HepG2 (cell line): ENCODE measurements around the gene MNT. TPM values are rescaled to one million over a fixed set of nuclear protein-coding genes. Genes with fewer than 3 reads are reported as not detected.

Experiments used
- NCOR1 ChIP-seq: fragments of 200-600 bp; sonication (generic); IDR thresholded peaks from 2 replicates; pipeline ENCODE4 v1.7.0; 2017; ENCODE audit warnings: antibody characterized with exemption, low read length, borderline replicate concordance
- SMAD1 ChIP-seq: sonication (generic); formaldehyde crosslinking; IDR thresholded peaks from 2 replicates; pipeline ENCODE4 v1.4.0; 2020; ENCODE audit warnings: missing genetic modification reagents, low read depth, mild to moderate bottlenecking, borderline replicate concordance
- SP140L ChIP-seq: sonication (generic); formaldehyde crosslinking; IDR thresholded peaks from 2 replicates; pipeline ENCODE4 v1.4.0; 2020; ENCODE audit warnings: missing genetic modification reagents, borderline replicate concordance
- THAP11 ChIP-seq: IDR thresholded peaks from 2 replicates; pipeline ENCODE4 v1.6.1; 2016; ENCODE audit warnings: missing biosample characterization, missing genetic modification reagents
- ZNF296 ChIP-seq: sonication (generic); formaldehyde crosslinking; conservative IDR thresholded peaks from 2 replicates; pipeline ENCODE4 v1.5.0; 2020; ENCODE audit warnings: mild to moderate bottlenecking, missing genetic modification reagents
- ZNF367 ChIP-seq: sonication (generic); formaldehyde crosslinking; IDR thresholded peaks from 2 replicates; pipeline ENCODE4 v1.4.0; 2020; ENCODE audit warnings: missing genetic modification reagents, borderline replicate concordance
- ZNF598 ChIP-seq: sonication (generic); formaldehyde crosslinking; IDR thresholded peaks from 2 replicates; pipeline ENCODE4 v1.5.1; 2020; ENCODE audit warnings: mild to moderate bottlenecking, missing genetic modification reagents, borderline replicate concordance
- ZNF878 ChIP-seq: sonication (generic); formaldehyde crosslinking; IDR thresholded peaks from 2 replicates; pipeline ENCODE4 v1.8.1; 2023; ENCODE audit warnings: mild to moderate bottlenecking, missing genetic modification reagents, moderate library complexity
- polyA plus RNA-seq, 8 experiments: library from polyadenylated mRNA; depleted of rRNA in 3 of 8; stranded (reverse) in 7 of 8; unstranded in 1 of 8; fragments of >200 nt; fragmentation: Illumina TruSeq in 4 of 8; extraction: Trizol in 4 of 8; gene quantifications; 2 replicates each; pipeline versions ENCODE4 v1.2.1 to v1.2.3, GENCODE V29; 2011 to 2016; ENCODE audit warnings: low read depth in 4 of 8, missing spikeins in 1 of 8, mixed read lengths in 1 of 8; ENCODE audit not compliant: insufficient read depth in 1 of 8
- total RNA-seq, 5 experiments: library from RNA; depleted of rRNA; stranded (reverse); fragments of >200 nt; fragmentation: Illumina TruSeq; extraction: Trizol; gene quantifications; 2 replicates each; pipeline ENCODE4 v1.2.3, GENCODE V29; 2016; ENCODE audit warnings: low read depth in 1 of 5
- TF ChIP-seq, protein P1 (sequence below): IDR thresholded peaks from 2 replicates; pipeline ENCODE4 v1.6.1; 2018; ENCODE audit warnings: missing genetic modification reagents, mild to moderate bottlenecking, missing compliant biosample characterization
- TF ChIP-seq, protein P2 (sequence below): sonication (generic); formaldehyde crosslinking; IDR thresholded peaks from 2 replicates; pipeline ENCODE4 v1.4.0; 2020; ENCODE audit warnings: missing genetic modification reagents
- TF ChIP-seq, protein P3 (sequence below): IDR thresholded peaks from 2 replicates; pipeline ENCODE4 v1.6.1; 2018; ENCODE audit warnings: missing genetic modification reagents
- TF ChIP-seq, protein P4 (sequence below): sonication (generic); formaldehyde crosslinking; IDR thresholded peaks from 2 replicates; pipeline ENCODE4 v1.4.0; 2020; ENCODE audit warnings: missing genetic modification reagents

Gene MNT
- total and polyA plus RNA-seq, 2 of the 13 experiments (the other 11 are each of a cell fraction or from before 2014, with no cell fraction given) = 2.1 to 3.5 TPM

DNA sequence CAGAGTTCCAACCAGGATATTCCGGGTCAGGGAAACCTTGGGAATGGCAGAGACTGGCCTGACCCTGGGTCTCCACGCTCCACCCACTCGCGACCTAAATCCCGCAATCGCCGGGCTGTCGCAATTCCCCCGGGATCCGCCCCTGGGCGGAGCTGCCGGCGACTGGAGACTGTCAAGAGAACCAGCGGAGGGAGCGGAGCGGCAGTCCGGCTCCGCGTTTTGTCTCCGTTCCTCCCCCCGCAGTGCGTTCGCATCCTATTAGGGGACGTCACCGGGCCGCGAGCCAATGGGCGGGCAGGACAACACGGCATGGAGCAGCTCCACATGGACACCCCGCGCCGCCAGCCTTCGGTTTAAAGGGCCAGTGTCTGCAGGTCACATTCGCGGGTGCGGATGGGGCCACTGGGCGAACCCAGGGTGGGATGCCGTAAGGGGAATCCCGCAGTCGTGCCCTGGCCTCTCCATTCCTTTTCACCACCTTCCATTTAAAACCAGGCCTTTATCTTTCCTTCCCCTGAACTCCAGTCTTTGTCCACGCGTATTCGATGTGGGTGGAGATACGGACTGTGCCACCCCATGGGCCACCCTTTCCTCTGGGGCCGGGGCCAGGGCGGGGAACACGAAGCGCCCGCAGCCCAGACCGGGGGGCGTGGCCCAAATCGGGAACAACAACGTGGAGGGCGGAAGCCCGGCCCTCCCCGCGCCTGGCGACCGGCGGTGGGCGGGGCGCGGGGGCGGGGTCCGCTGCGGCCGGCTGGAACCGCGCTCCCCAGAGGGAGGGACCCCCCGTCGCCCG is 764 bp upstream of the MNT start (continued):
- TF ChIP-seq, protein P1, sequence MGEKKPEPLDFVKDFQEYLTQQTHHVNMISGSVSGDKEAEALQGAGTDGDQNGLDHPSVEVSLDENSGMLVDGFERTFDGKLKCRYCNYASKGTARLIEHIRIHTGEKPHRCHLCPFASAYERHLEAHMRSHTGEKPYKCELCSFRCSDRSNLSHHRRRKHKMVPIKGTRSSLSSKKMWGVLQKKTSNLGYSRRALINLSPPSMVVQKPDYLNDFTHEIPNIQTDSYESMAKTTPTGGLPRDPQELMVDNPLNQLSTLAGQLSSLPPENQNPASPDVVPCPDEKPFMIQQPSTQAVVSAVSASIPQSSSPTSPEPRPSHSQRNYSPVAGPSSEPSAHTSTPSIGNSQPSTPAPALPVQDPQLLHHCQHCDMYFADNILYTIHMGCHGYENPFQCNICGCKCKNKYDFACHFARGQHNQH (CRISPR knock-in tag) = no peak; the same call in 1 of the 2 replicates
- TF ChIP-seq THAP11 (CRISPR knock-in tag) (peak; percentile 61; the same call in 1 of the 2 replicates), NCOR1 (0 out of 2 replicates have a peak, but pooled peaks have one; percentile 20), ZNF878 (CRISPR knock-in tag) (no peak), ZNF598 (CRISPR knock-in tag) (no peak), ZNF296 (CRISPR knock-in tag) (no peak), ZNF367 (peak; percentile 96), SP140L (CRISPR knock-in tag) (no peak), SMAD1 (CRISPR knock-in tag) (0 out of 2 replicates have a peak, but pooled peaks have one; percentile 17)
- TF ChIP-seq, protein P2, sequence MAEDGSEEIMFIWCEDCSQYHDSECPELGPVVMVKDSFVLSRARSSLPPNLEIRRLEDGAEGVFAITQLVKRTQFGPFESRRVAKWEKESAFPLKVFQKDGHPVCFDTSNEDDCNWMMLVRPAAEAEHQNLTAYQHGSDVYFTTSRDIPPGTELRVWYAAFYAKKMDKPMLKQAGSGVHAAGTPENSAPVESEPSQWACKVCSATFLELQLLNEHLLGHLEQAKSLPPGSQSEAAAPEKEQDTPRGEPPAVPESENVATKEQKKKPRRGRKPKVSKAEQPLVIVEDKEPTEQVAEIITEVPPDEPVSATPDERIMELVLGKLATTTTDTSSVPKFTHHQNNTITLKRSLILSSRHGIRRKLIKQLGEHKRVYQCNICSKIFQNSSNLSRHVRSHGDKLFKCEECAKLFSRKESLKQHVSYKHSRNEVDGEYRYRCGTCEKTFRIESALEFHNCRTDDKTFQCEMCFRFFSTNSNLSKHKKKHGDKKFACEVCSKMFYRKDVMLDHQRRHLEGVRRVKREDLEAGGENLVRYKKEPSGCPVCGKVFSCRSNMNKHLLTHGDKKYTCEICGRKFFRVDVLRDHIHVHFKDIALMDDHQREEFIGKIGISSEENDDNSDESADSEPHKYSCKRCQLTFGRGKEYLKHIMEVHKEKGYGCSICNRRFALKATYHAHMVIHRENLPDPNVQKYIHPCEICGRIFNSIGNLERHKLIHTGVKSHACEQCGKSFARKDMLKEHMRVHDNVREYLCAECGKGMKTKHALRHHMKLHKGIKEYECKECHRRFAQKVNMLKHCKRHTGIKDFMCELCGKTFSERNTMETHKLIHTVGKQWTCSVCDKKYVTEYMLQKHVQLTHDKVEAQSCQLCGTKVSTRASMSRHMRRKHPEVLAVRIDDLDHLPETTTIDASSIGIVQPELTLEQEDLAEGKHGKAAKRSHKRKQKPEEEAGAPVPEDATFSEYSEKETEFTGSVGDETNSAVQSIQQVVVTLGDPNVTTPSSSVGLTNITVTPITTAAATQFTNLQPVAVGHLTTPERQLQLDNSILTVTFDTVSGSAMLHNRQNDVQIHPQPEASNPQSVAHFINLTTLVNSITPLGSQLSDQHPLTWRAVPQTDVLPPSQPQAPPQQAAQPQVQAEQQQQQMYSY = peak; percentile 98
- TF ChIP-seq, protein P3, sequence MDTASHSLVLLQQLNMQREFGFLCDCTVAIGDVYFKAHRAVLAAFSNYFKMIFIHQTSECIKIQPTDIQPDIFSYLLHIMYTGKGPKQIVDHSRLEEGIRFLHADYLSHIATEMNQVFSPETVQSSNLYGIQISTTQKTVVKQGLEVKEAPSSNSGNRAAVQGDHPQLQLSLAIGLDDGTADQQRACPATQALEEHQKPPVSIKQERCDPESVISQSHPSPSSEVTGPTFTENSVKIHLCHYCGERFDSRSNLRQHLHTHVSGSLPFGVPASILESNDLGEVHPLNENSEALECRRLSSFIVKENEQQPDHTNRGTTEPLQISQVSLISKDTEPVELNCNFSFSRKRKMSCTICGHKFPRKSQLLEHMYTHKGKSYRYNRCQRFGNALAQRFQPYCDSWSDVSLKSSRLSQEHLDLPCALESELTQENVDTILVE (CRISPR knock-in tag) = no peak
- TF ChIP-seq, protein P4, sequence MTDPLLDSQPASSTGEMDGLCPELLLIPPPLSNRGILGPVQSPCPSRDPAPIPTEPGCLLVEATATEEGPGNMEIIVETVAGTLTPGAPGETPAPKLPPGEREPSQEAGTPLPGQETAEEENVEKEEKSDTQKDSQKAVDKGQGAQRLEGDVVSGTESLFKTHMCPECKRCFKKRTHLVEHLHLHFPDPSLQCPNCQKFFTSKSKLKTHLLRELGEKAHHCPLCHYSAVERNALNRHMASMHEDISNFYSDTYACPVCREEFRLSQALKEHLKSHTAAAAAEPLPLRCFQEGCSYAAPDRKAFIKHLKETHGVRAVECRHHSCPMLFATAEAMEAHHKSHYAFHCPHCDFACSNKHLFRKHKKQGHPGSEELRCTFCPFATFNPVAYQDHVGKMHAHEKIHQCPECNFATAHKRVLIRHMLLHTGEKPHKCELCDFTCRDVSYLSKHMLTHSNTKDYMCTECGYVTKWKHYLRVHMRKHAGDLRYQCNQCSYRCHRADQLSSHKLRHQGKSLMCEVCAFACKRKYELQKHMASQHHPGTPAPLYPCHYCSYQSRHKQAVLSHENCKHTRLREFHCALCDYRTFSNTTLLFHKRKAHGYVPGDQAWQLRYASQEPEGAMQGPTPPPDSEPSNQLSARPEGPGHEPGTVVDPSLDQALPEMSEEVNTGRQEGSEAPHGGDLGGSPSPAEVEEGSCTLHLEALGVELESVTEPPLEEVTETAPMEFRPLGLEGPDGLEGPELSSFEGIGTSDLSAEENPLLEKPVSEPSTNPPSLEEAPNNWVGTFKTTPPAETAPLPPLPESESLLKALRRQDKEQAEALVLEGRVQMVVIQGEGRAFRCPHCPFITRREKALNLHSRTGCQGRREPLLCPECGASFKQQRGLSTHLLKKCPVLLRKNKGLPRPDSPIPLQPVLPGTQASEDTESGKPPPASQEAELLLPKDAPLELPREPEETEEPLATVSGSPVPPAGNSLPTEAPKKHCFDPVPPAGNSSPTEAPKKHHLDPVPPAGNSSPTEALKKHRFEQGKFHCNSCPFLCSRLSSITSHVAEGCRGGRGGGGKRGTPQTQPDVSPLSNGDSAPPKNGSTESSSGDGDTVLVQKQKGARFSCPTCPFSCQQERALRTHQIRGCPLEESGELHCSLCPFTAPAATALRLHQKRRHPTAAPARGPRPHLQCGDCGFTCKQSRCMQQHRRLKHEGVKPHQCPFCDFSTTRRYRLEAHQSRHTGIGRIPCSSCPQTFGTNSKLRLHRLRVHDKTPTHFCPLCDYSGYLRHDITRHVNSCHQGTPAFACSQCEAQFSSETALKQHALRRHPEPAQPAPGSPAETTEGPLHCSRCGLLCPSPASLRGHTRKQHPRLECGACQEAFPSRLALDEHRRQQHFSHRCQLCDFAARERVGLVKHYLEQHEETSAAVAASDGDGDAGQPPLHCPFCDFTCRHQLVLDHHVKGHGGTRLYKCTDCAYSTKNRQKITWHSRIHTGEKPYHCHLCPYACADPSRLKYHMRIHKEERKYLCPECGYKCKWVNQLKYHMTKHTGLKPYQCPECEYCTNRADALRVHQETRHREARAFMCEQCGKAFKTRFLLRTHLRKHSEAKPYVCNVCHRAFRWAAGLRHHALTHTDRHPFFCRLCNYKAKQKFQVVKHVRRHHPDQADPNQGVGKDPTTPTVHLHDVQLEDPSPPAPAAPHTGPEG (CRISPR knock-in tag) = 0 out of 2 replicates have a peak, but pooled peaks have one; percentile 1
